Thyroid gland (tissue), 4 donors: ENCODE data around the gene SHROOM1.

ENCODE experiments used
- CTCF ChIP-seq, 6 experiments: fragments of 200-600 bp in 3 of 6; fragments of 450-650 bp in 3 of 6; sonication (generic) in 3 of 6; IDR thresholded peaks; one replicate each; pipeline ENCODE4 v1.5.1; 2016 to 2019; ENCODE audit warnings: antibody characterized with exemption in 6 of 6, mild to moderate bottlenecking in 2 of 6, inconsistent platforms in 1 of 6, moderate library complexity in 1 of 6
- POLR2A ChIP-seq, 2 donors: fragments of 450-650 bp; IDR thresholded peaks; one replicate each; pipeline ENCODE4 v1.6.1; 2017; ENCODE audit warnings: antibody characterized with exemption in 2 of 2, mild to moderate bottlenecking in 2 of 2, moderate library complexity in 1 of 2

- TF ChIP-seq CTCF (IDR thresholded peaks at IDR 0.05) = no peak
- no peak for TF ChIP-seq POLR2A (IDR thresholded peaks at IDR 0.05)
Observed at GRCh38 chr5:132816083-132816482, 14.4 kb downstream of the SHROOM1 start.
